CD1c-positive myeloid dendritic cell (primary cell): ENCODE measurements around the gene CDH13.

Experiments
- DNase-seq: peaks from one replicate; pipeline ENCODE4 v3.0.0-alpha.2; 2016; ENCODE audit errors: extremely low spot score

CDH13 gene

GRCh38 chr16:83162791-83163190 lies 536.0 kb downstream of the CDH13 start:
- DNase-seq, result no peak

- DNase-seq, result no peak
Measured at GRCh38 chr16:83164816-83165215, 538.0 kb downstream of the CDH13 start.

GRCh38 chr16:83171396-83171795 lies 544.6 kb downstream of the CDH13 start:
- DNase-seq, result no peak

DNA sequence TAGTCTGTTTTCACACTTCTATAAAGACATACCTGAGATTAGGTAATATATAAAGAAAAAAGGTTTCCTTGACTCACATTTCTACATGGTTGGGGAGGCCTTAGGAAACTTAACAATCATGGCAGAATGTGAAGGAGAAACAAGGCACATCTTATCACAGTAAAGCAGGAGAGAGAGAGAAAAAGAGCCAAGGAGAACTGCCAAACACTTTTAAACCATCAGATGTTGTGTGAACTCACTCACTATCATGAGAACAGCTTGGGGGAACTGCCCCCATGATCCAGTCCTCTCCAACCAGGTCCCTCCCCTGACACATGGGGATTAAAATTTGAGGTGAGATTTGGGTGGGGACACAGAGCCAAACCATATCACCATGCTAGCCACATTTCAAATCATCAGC lies 547.9 kb downstream of the CDH13 start:
- no peak for DNase-seq

DNA sequence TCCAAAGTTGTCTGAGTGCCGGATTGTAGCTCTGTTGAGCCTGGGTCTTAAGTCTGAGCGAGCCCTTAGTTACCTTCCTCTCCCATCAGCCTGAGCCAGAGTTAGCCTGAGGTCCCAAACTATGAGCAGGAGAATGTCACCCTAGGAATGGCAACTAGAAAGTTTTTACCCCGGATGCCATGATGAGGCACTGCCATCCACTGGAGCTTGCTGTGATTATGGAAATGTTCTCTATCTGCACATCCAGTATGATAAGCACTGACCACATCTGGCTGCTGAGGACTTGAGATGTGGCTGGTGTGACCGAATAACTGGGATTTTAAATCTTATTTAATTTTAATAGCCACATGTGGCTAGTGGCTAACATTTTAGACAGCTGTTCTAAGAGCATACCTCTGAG lies 550.0 kb downstream of the CDH13 start:
- DNase-seq, result no peak

- DNase-seq, result no peak
Measured at GRCh38 chr16:83185902-83186301, 559.1 kb downstream of the CDH13 start.

GRCh38 chr16:83187405-83187804 lies 560.6 kb downstream of the CDH13 start:
- DNase-seq, result no peak

DNA sequence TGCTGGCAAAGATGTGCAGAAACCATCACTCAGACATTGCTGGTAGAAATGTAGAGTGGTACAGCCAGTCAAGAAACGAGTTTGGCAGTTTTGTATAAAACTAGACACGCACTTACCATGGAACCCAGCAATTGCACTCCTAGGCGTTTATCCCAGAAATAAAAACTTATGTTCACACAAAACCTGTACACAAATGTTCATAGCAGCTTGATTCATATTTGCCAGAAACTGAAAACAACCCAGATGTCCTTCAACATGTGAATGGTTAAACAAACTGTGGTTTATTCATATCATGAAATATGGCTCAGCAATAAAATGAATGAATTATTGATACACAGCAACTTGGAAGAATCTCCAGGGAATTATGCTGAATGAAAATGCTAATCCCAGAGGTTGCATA lies 570.0 kb downstream of the CDH13 start:
- DNase-seq, result no peak

DNA sequence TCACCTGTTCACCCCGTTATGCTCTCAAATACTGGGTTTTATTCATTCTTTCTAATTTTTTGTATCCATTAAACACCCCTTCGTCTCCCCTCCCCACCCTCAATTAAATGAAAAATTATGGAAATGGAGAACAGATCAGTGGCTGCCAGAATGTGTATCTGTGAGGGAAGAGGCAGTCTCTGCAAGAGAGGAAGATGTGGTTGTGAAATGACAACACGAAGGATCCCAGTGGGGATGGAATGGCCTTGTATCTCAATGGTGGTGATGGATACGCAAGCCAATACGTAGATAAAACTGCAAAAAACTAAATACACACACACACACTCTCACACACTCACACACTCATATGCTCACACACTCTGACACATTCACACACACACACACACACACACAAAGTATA lies 570.7 kb downstream of the CDH13 start:
- no peak for DNase-seq

DNA sequence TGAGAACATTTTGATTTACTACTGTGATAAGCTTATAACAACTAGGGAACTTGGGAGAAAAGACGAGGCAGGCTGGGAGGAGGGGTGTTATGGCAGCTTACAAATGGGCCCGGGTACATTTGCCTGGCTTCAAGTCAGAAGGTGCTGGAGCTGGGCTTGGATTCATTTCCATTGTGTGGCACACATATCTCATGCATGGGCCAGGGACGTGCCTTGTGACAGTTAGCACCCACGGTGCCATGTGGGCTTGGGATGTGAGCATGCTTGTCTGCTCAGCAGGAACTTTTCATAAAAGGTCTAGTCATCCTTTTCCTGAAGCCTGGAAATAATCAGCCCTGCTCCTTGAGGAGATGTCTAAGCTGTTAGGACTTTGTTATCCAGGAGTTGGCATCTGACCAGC lies 572.2 kb downstream of the CDH13 start:
- no peak for DNase-seq

GRCh38 chr16:83200005-83200779 lies 573.4 kb downstream of the CDH13 start:
- DNase-seq, result no peak

GRCh38 chr16:83201748-83202147 lies 575.0 kb downstream of the CDH13 start:
- DNase-seq, result no peak

DNA sequence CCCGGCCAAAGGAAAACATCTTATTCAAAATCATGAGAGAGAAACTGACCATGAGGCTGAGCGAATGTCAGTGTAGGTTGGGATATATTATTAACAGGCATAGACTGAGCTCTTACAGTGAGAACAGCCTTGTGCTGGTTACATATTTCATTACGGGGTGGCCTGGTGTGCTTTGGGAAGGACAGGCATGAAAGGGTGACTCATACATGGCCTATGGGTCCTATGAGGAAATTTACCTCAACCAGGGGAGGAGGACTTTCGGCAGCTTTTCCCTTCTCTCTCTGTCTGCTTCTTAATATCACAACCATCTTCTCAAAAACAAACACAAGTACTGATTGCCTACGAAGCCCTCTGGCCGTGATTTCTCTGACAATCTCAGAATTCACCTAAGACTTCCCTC lies 579.1 kb downstream of the CDH13 start:
- no peak for DNase-seq

DNA sequence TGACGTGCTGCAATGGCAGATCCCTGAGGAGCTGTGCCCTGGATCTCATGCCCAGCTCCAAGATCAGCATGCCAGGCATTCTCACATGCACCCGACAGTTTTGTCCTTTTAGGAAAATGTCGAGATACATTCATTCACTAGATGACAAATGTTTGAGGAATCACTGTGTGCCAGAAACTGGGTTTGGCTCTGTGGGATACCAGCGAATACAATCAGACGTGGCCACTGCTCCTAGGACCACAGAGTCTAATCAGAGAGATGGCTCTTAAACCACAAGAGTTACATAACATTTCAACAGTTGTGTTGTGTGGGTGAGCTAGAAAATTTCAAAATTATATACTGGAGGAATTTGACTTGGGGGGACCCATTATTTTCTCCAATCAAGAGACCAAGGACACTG lies 579.7 kb downstream of the CDH13 start:
- DNase-seq, result no peak

- no peak for DNase-seq
Measured at GRCh38 chr16:83211711-83212110, 584.9 kb downstream of the CDH13 start.

DNA sequence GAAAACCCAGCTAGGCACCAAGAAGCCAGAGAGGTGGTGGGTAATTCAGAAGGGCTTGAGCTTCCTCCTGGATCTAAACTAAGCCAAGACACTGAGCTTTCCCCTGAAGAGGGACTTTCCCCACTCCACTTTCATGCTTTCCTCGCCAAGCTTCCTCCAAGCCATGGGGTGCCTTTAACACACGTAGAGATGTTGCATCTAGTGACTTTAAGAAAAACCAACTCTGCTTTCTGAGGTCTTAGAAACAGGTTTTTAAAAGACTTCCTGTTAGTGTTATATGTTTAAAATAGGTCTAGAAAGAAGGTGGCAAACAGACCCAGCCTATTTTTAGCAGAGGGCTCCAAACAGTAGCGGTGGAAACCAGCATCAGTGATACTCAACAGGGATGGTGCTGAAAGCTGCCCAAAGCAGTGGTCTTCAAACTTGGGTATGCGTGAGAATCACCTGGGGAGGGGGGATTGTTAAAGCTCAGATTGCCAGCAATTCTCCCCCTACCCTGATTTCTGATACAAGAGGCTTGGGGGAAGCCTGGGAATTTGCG lies 585.6 kb downstream of the CDH13 start:
- no peak for DNase-seq

DNA sequence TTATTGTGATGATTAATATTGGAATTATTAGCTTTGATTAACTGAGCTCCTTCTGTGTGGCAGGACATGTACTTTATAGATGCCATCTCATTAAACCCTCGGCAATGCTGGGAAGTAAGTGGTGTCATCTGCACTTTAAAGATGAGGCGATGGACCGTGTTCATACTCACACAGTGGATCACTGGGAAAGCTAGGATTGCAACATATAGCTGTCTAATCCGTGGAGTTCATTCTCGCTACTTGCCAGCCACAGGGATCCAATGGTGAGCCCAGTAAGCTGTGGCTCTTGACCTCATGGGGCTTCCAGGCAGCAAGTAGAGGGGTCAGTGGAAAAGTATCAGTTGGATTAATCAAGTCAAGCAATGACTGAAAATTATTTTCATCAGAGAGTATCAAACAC lies 587.9 kb downstream of the CDH13 start:
- DNase-seq, result no peak

DNA sequence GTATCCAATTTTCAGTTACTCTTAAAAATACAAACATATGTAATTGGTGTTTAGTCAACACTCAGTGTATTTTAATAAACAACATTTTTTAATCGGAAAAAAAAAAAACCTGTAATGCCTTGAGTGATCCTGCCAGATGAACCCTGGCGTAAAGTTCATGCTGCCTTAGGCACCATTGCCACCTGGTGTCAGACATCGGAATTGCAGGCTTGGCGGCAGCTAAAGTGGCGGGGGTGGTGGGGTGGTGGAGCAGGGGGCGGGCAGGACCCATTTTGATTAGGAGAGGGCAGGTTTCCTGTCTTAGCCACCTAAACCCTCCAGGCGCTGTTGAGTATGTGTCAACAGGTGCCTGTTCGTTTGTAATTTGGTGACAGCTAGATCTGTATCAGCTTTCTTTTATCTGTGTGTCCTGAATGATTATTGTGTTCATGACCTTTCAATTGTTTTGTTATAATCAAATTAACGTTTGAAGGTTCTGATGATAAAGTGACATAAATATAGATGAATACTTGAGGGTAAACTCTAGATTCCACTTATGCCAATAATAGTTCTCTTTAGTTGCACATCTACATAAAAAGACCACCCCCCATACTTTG lies 588.7 kb downstream of the CDH13 start:
- DNase-seq, result peak; percentile 39

GRCh38 chr16:83219285-83219684 lies 592.5 kb downstream of the CDH13 start:
- DNase-seq, result no peak

DNA sequence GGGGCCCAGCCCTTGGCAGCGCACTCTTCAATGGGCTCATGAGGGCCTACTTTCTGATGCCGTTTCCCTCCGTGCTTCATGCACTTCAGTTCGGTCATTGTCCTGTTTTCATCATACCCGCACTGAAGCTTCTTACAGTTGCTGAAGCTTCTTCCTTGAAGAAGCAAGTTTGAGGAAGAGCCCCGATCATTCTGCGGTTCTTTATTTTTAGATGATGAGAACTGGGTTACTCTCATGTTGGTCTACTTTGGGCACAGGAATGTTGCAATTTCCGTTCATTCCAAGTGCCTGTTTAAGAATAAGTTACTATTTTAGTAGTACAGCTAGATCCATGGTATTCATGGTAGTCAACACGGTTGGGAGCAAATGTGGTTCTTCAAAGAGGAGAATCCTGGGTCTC lies 593.3 kb downstream of the CDH13 start:
- DNase-seq, result no peak

- DNase-seq, result no peak
Measured at GRCh38 chr16:83224642-83225041, 597.9 kb downstream of the CDH13 start.

GRCh38 chr16:83227336-83227735 lies 600.6 kb downstream of the CDH13 start:
- no peak for DNase-seq

DNA sequence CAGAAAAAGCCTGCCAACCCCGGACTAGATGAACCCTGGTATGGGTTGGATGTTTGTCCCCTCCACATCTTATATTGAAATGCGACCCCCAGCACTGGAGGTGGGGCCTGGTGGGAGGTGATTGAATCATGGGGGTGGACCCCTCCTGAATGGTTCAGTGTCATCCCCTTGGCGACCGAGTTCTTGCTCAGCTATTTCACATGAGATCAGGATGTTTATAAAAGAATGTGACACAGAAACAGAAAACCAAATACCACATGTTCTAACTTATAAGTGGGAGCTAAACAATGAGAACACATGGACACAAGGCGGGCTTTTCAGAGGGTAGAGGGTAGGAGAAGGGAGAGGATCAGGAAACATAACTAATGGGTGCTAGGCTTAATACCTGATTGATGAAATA lies 605.0 kb downstream of the CDH13 start:
- DNase-seq, result no peak

GRCh38 chr16:83233153-83233552 lies 606.4 kb downstream of the CDH13 start:
- no peak for DNase-seq
